WTC11 (cell line): ENCODE data around the gene DGUOK. TPM values are rescaled to one million over a fixed set of nuclear protein-coding genes. Genes with fewer than 3 reads are reported as not detected.

Experiments
- ATAC-seq: fragments of 200-7000 bp; cut with Tn5 transposase; 2 replicates; pipeline ENCODE4 v1.10.0; 2021; ENCODE audit warnings: mild to moderate bottlenecking, moderate library complexity
- CTCF ChIA-PET: fragments of 300-600 bp; sonication (Branson Sonifier 250); formaldehyde crosslinking; loops from one replicate; lab custom pipeline; 2021; ENCODE audit warnings: antibody characterized with exemption; lab: Charles Lee
- POLR2A ChIA-PET: fragments of 350-600 bp; sonication (Branson Sonifier 250); formaldehyde crosslinking; loops from one replicate; lab custom pipeline; 2021; ENCODE audit warnings: antibody characterized with exemption; lab: Charles Lee
- DNase-seq: peaks from one replicate; pipeline ENCODE4 v3.0.0; 2021; ENCODE audit warnings: low spot score
- H3K27ac Mint-ChIP-seq: 2 replicates; pipeline ENCODE4 v1.8.0; 2021; ENCODE audit warnings: mixed read lengths
- H3K27me3 Mint-ChIP-seq: 2 replicates; pipeline ENCODE4 v1.8.0; 2021; ENCODE audit warnings: low read depth, mild to moderate bottlenecking, moderate library complexity, mixed read lengths
- H3K36me3 Mint-ChIP-seq: 2 replicates; pipeline ENCODE4 v1.8.0; 2021; ENCODE audit warnings: mixed read lengths
- H3K4me1 Mint-ChIP-seq: 2 replicates; pipeline ENCODE4 v1.8.0; 2022; ENCODE audit warnings: mixed read lengths
- H3K4me3 Mint-ChIP-seq: 2 replicates; pipeline ENCODE4 v1.8.0; 2021; ENCODE audit warnings: mild to moderate bottlenecking, moderate library complexity, mixed read lengths
- H3K9me3 Mint-ChIP-seq: 2 replicates; pipeline ENCODE4 v1.8.0; 2021; ENCODE audit warnings: mixed read lengths
- CREB1 ChIP-seq: sonication (generic); formaldehyde crosslinking; IDR thresholded peaks from 2 replicates; pipeline ENCODE4 v1.8.0; 2023; ENCODE audit warnings: mild to moderate bottlenecking, missing genetic modification reagents
- ESRRA ChIP-seq: sonication (generic); formaldehyde crosslinking; IDR thresholded peaks from 2 replicates; pipeline ENCODE4 v1.8.1; 2022; ENCODE audit warnings: mild to moderate bottlenecking, missing genetic modification reagents, borderline replicate concordance
- ETV6 ChIP-seq: sonication (generic); formaldehyde crosslinking; IDR thresholded peaks from 2 replicates; pipeline ENCODE4 v1.8.1; 2022; ENCODE audit warnings: mild to moderate bottlenecking, missing genetic modification reagents
- FOXK1 ChIP-seq: sonication (generic); formaldehyde crosslinking; IDR thresholded peaks from 2 replicates; pipeline ENCODE4 v1.8.0; 2022; ENCODE audit warnings: mild to moderate bottlenecking, moderate library complexity, missing genetic modification reagents
- FOXP1 ChIP-seq: sonication (generic); formaldehyde crosslinking; IDR thresholded peaks from 2 replicates; pipeline ENCODE4 v1.8.0; 2022; ENCODE audit warnings: missing genetic modification reagents, mild to moderate bottlenecking, moderate library complexity, borderline replicate concordance
- GABPB1 ChIP-seq: sonication (generic); formaldehyde crosslinking; IDR thresholded peaks from 2 replicates; pipeline ENCODE4 v1.8.1; 2023; ENCODE audit warnings: mild to moderate bottlenecking, missing genetic modification reagents
- HMGA2 ChIP-seq: fragments of 250-450 bp; sonication (Bioruptor Pico); IDR thresholded peaks from 2 replicates; pipeline ENCODE4 v1.4.0; 2021; ENCODE audit warnings: mild to moderate bottlenecking, moderate library complexity
- JAZF1 ChIP-seq: fragments of 250-450 bp; sonication (Bioruptor Pico); IDR thresholded peaks from 2 replicates; pipeline ENCODE4 v1.9.0; 2021; ENCODE audit warnings: moderate library complexity, mild to moderate bottlenecking, inconsistent platforms
- MXD4 ChIP-seq: fragments of 250-450 bp; sonication (Bioruptor Pico); IDR thresholded peaks from 2 replicates; pipeline ENCODE4 v1.8.0; 2021; ENCODE audit warnings: mild to moderate bottlenecking, moderate library complexity, borderline replicate concordance
- NFE2L1 ChIP-seq: sonication (generic); formaldehyde crosslinking; IDR thresholded peaks from 2 replicates; pipeline ENCODE4 v1.8.1; 2023; ENCODE audit warnings: missing genetic modification reagents
- NFYB ChIP-seq: sonication (generic); formaldehyde crosslinking; conservative IDR thresholded peaks from 2 replicates; pipeline ENCODE4 v1.8.0; 2022; ENCODE audit warnings: low read depth, missing genetic modification reagents
- PRRX2 ChIP-seq: fragments of 250-450 bp; sonication (Bioruptor Pico); IDR thresholded peaks from 2 replicates; pipeline ENCODE4 v1.8.0; 2021; ENCODE audit warnings: mild to moderate bottlenecking
- SMAD3 ChIP-seq: sonication (generic); formaldehyde crosslinking; IDR thresholded peaks from 2 replicates; pipeline ENCODE4 v1.8.0; 2022; ENCODE audit warnings: missing genetic modification reagents, mild to moderate bottlenecking, borderline replicate concordance
- SOX15 ChIP-seq: fragments of 250-450 bp; sonication (Bioruptor Pico); IDR thresholded peaks from 2 replicates; pipeline ENCODE4 v1.9.0; 2021; ENCODE audit warnings: mild to moderate bottlenecking
- SP1 ChIP-seq: sonication (generic); formaldehyde crosslinking; conservative IDR thresholded peaks from 2 replicates; pipeline ENCODE4 v1.8.1; 2022; ENCODE audit warnings: missing genetic modification reagents
- TP53 ChIP-seq: sonication (generic); formaldehyde crosslinking; IDR thresholded peaks from 2 replicates; pipeline ENCODE4 v1.8.1; 2023; ENCODE audit warnings: mild to moderate bottlenecking, missing genetic modification reagents
- ZNF121 ChIP-seq: sonication (generic); formaldehyde crosslinking; IDR thresholded peaks from 2 replicates; pipeline ENCODE4 v1.8.0; 2023; ENCODE audit warnings: missing genetic modification reagents
- ZNF232 ChIP-seq: sonication (generic); formaldehyde crosslinking; IDR thresholded peaks from 2 replicates; pipeline ENCODE4 v1.8.0; 2022; ENCODE audit warnings: mild to moderate bottlenecking, missing genetic modification reagents
- ZNF317 ChIP-seq: sonication (generic); formaldehyde crosslinking; IDR thresholded peaks from 2 replicates; pipeline ENCODE4 v1.8.1; 2023; ENCODE audit warnings: low read depth, mild to moderate bottlenecking, moderate library complexity, missing genetic modification reagents, borderline replicate concordance
- ZNF423 ChIP-seq: fragments of 250-450 bp; sonication (Bioruptor Pico); IDR thresholded peaks from 2 replicates; pipeline ENCODE4 v2.1.2; 2022; ENCODE audit warnings: mild to moderate bottlenecking, moderate library complexity
- ZNF671 ChIP-seq: fragments of 250-450 bp; sonication (Bioruptor Pico); IDR thresholded peaks from 2 replicates; pipeline ENCODE4 v1.8.0; 2021; ENCODE audit warnings: mild to moderate bottlenecking
- total RNA-seq: library from RNA; stranded (reverse); gene quantifications from 3 replicates; pipeline ENCODE4 v1.2.3, GENCODE V29; 2021
- TF ChIP-seq, protein P1 (sequence below): sonication (generic); formaldehyde crosslinking; IDR thresholded peaks from 2 replicates; pipeline ENCODE4 v1.8.1; 2022; ENCODE audit warnings: mild to moderate bottlenecking, moderate library complexity, missing genetic modification reagents
- TF ChIP-seq, protein P2 (sequence below): sonication (generic); formaldehyde crosslinking; IDR thresholded peaks from 2 replicates; pipeline ENCODE4 v1.8.0; 2022; ENCODE audit warnings: mild to moderate bottlenecking, missing genetic modification reagents
- TF ChIP-seq, protein P3 (sequence below): fragments of 250-450 bp; sonication (Bioruptor Pico); IDR thresholded peaks from 2 replicates; pipeline ENCODE4 v1.9.0; 2021; ENCODE audit warnings: mild to moderate bottlenecking
- TF ChIP-seq, protein P4 (sequence below): sonication (generic); formaldehyde crosslinking; IDR thresholded peaks from 2 replicates; pipeline ENCODE4 v1.8.0; 2023; ENCODE audit warnings: missing genetic modification reagents

Gene DGUOK
- total RNA-seq, 1 experiment from 2014 or later: 105 TPM

DNA sequence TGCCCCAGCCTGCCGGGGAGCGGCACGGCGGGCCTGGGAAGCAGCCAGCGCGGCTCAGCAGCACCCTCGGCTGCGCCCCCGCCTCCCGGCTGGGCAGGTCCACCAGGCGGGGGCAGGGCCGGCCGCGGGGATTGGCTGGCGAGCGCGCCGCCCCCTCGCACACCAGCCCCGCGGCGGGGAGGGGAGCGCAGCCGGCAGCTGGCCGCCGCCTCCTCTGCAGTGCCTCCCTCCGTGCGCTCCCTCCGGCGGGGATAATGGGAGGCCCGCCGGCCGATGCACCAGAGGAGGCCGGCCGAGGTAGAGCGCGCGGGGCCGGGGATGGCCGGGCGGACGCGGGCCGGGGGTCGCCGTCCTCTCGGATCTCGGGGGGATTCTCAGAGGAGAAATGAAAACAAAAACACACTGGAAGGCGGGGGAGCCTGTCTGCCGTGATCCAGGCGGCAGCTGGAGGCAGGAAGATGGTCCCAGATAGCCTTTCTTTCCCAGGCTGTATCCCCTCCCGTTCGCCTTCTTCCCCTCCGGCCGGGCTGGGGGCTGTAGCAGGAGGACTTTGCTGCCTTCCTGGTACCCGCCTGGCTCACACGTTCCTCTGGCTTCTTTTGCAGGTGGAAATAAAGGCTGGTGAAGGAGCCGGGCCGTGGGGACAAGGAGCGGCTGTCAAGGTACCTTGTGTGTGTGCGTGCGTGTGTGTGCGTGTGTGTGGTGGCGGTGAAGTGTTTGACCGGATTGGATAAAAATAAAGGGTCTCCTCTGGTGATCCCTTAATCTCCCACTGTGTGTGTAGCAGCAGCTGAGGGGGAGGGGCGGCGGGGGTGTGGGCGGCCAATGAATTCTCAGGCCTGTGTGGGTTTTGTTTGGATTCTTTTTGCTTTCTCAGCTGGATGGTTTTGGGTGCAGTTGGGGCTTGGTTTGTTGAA lies 76.1 kb downstream of the DGUOK start:
- peak; percentile 84 for DNase-seq
- ChIA-PET POLR2A (interaction anchor here (0.6 to 2.2 kb wide), 4 partner anchors 15 to 552 kb away, joined by 3 to 8 read pairs (median 5); partner anchors contain the start of genes DOK1, LOXL3 and MOB1A), CTCF (interaction anchor here (0.6 to 2.2 kb wide), 7 partner anchors 10 to 1674 kb away, joined by 3 to 5 read pairs (median 4); no protein-coding TSS in a partner anchor)
- no peaks in the 10 kb centered on the region for H3K36me3 Mint-ChIP-seq
- no peaks in the 10 kb centered on the region for H3K9me3 Mint-ChIP-seq
- ATAC-seq: peak; percentile 83
- no peaks in the 10 kb centered on the region for H3K27me3 Mint-ChIP-seq
- H3K4me3 Mint-ChIP-seq: peak overlapping the region; percentile 82
- H3K4me1 Mint-ChIP-seq: peaks cover 76% of the 10 kb centered on the region
- TF ChIP-seq SP1 (CRISPR knock-in tag) (peak; percentile 77), FOXK1 (peak; percentile 57; the same call in 1 of the 2 replicates), ZNF317 (CRISPR knock-in tag) (0 out of 2 replicates have a peak, but pooled peaks have one; percentile 23), SOX15 (CRISPR knock-in tag) (no peak), NFYB (CRISPR knock-in tag) (peak; percentile 57), NFE2L1 (CRISPR knock-in tag) (no peak), ESRRA (CRISPR knock-in tag) (no peak), GABPB1 (no peak), PRRX2 (CRISPR knock-in tag) (no peak), ZNF121 (CRISPR knock-in tag) (0 out of 2 replicates have a peak, but pooled peaks have one; percentile 12), TP53 (CRISPR knock-in tag) (no peak), SMAD3 (CRISPR knock-in tag) (0 out of 2 replicates have a peak, but pooled peaks have one; percentile 40), ZNF232 (CRISPR knock-in tag) (0 out of 2 replicates have a peak, but pooled peaks have one; percentile 23)
- TF ChIP-seq, protein P1, sequence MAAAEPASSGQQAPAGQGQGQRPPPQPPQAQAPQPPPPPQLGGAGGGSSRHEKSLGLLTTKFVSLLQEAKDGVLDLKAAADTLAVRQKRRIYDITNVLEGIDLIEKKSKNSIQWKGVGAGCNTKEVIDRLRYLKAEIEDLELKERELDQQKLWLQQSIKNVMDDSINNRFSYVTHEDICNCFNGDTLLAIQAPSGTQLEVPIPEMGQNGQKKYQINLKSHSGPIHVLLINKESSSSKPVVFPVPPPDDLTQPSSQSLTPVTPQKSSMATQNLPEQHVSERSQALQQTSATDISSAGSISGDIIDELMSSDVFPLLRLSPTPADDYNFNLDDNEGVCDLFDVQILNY (CRISPR knock-in tag): 0 out of 2 replicates have a peak, but pooled peaks have one; percentile 50
- TF ChIP-seq, protein P2, sequence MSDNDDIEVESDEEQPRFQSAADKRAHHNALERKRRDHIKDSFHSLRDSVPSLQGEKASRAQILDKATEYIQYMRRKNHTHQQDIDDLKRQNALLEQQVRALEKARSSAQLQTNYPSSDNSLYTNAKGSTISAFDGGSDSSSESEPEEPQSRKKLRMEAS (CRISPR knock-in tag): no peak
- TF ChIP-seq, protein P3, sequence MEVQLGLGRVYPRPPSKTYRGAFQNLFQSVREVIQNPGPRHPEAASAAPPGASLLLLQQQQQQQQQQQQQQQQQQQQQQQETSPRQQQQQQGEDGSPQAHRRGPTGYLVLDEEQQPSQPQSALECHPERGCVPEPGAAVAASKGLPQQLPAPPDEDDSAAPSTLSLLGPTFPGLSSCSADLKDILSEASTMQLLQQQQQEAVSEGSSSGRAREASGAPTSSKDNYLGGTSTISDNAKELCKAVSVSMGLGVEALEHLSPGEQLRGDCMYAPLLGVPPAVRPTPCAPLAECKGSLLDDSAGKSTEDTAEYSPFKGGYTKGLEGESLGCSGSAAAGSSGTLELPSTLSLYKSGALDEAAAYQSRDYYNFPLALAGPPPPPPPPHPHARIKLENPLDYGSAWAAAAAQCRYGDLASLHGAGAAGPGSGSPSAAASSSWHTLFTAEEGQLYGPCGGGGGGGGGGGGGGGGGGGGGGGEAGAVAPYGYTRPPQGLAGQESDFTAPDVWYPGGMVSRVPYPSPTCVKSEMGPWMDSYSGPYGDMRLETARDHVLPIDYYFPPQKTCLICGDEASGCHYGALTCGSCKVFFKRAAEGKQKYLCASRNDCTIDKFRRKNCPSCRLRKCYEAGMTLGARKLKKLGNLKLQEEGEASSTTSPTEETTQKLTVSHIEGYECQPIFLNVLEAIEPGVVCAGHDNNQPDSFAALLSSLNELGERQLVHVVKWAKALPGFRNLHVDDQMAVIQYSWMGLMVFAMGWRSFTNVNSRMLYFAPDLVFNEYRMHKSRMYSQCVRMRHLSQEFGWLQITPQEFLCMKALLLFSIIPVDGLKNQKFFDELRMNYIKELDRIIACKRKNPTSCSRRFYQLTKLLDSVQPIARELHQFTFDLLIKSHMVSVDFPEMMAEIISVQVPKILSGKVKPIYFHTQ (CRISPR knock-in tag): no peak
- peak overlapping the region; percentile 63 for H3K27ac Mint-ChIP-seq

DNA sequence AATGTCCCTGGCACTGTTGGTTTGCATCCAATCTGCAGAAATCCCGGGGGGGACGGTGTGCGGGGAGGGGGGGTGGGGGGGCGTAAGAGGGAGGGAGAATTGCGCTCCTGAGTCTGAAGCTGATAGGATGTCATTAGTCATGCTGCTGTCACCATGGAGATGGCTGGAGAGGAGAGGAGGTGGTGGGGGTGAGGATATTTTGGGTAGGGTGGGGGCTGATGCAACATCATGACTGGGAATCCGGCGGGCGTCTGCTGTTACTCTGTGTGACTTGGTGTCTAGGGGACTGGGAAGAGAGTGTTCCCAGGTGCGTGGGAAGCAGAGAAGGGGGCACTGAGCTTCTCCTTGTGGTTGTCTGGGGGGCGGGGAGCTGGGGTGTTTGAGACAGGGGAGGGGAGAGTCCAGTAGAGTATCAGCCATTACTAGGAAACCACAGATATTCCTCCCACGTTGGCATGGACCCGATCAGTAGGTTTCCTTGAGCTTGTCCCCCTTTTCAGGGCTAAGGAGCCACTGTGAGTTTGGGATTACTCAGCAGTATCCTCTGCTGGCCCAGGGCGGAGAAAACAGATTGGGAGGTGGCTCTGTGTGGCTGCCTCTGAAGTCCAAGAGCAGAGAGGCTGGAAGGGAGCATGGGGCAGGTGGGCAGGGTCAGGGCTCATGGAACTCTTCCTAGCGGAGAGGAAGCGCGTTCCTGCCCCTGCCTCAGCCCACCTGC lies 77.0 kb downstream of the DGUOK start:
- CTCF ChIA-PET: interaction anchor here (0.6 to 1.8 kb wide), 7 partner anchors 9 to 1673 kb away, joined by 3 to 5 read pairs (median 4); no protein-coding TSS in a partner anchor
- H3K27ac Mint-ChIP-seq: peak overlapping the region; percentile 69
- DNase-seq: no peak
- H3K9me3 Mint-ChIP-seq: no peaks in the 10 kb centered on the region
- peak overlapping the region; percentile 82 for H3K4me3 Mint-ChIP-seq
- ATAC-seq: no peak
- H3K4me1 Mint-ChIP-seq: peaks cover 81% of the 10 kb centered on the region
- TF ChIP-seq ETV6 (CRISPR knock-in tag) (no peak), HMGA2 (CRISPR knock-in tag) (no peak), ZNF423 (CRISPR knock-in tag) (no peak), SMAD3 (CRISPR knock-in tag) (no peak), ZNF671 (CRISPR knock-in tag) (no peak), MXD4 (CRISPR knock-in tag) (no peak), JAZF1 (CRISPR knock-in tag) (no peak), CREB1 (CRISPR knock-in tag) (no peak), FOXP1 (CRISPR knock-in tag) (no peak)
- TF ChIP-seq, protein P2 (CRISPR knock-in tag): no peak
- TF ChIP-seq, protein P4, sequence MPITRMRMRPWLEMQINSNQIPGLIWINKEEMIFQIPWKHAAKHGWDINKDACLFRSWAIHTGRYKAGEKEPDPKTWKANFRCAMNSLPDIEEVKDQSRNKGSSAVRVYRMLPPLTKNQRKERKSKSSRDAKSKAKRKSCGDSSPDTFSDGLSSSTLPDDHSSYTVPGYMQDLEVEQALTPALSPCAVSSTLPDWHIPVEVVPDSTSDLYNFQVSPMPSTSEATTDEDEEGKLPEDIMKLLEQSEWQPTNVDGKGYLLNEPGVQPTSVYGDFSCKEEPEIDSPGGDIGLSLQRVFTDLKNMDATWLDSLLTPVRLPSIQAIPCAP (CRISPR knock-in tag): no peak
- TF ChIP-seq, all 79 proteins: peak for 0
- POLR2A ChIA-PET: interaction anchor here (2.2 kb wide), 1 partner anchor 16 kb away, joined by 5 read pairs; no protein-coding TSS in a partner anchor
- no peaks in the 10 kb centered on the region for H3K36me3 Mint-ChIP-seq
- H3K27me3 Mint-ChIP-seq: no peaks in the 10 kb centered on the region
